Measurements from ENCODE around the gene H1-8. TPM values are rescaled to one million over a fixed set of nuclear protein-coding genes. Genes with fewer than 3 reads are reported as not detected.
"Not testable (repeated sequence)": the region's sequence is repeated elsewhere in the genome, so short reads cannot be mapped to it uniquely, and the experiment has no call there.

H1-8 gene
- total and polyA plus RNA-seq, 2 experiments from 2014 or later, result not detected

DNA sequence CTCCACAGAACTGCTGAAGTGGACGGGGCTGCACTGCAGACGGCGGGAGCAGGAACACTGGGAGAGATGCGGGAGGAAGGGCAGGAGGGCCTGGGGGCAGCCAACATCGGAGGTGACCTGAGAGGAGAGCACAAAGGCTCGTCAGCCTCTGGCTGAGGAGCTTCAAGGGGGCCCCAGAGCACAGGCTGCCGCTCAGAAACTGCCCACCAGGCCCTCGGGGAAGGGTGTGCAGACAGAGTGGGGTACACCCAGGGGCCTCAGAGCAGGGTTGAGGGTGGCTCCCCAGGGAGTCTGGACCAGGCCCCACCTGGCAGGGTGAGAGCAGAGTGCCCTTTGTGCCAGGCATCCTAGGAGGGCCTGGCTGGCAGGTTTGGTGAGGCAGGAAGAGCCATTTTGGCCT, 29.3 kb upstream of the H1-8 start:
- Histone ChIP-seq H3K4me2 (no peak overlapping the region), H3K9me3 (ENCODE audit: low read depth) (no peaks in the 10 kb centered on the region), H3K79me2 (no peaks in the 10 kb centered on the region), H3K27me3 (no peaks in the 10 kb centered on the region), H3K36me3 (replicated peaks; ENCODE audit: insufficient read depth, low read depth) (no peaks in the 10 kb centered on the region), H3K27ac (no peak overlapping the region), H3K4me3 (no peak overlapping the region), H4K20me1 (ENCODE audit: insufficient read depth, poor library complexity, severe bottlenecking) (no peaks in the 10 kb centered on the region), H2AFZ (no peak overlapping the region), H3K9me2 (replicated peaks; ENCODE audit: insufficient read depth) (no peaks in the 10 kb centered on the region), H3K4me1 (ENCODE audit: insufficient read depth) (no peaks in the 10 kb centered on the region)
- TF ChIP-seq EZH2phosphoT487 (IDR thresholded peaks at IDR 0.05; ENCODE audit: low read depth, severe bottlenecking, unreplicated experiment), result no peak
- no peak for TF ChIP-seq EZH2 (IDR thresholded peaks at IDR 0.05; ENCODE audit: borderline replicate concordance)
- TF ChIP-seq, protein P1, sequence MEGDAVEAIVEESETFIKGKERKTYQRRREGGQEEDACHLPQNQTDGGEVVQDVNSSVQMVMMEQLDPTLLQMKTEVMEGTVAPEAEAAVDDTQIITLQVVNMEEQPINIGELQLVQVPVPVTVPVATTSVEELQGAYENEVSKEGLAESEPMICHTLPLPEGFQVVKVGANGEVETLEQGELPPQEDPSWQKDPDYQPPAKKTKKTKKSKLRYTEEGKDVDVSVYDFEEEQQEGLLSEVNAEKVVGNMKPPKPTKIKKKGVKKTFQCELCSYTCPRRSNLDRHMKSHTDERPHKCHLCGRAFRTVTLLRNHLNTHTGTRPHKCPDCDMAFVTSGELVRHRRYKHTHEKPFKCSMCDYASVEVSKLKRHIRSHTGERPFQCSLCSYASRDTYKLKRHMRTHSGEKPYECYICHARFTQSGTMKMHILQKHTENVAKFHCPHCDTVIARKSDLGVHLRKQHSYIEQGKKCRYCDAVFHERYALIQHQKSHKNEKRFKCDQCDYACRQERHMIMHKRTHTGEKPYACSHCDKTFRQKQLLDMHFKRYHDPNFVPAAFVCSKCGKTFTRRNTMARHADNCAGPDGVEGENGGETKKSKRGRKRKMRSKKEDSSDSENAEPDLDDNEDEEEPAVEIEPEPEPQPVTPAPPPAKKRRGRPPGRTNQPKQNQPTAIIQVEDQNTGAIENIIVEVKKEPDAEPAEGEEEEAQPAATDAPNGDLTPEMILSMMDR (IDR thresholded peaks at IDR 0.05; ENCODE audit: poor library complexity), result no peak
- DNase-seq (ENCODE audit: low spot score), result no peak
- 85% methylated on average over 8 of the region's 8 CpGs for WGBS (ENCODE audit: low lambda C conversion rate, missing lambda C conversion rate)

DNA sequence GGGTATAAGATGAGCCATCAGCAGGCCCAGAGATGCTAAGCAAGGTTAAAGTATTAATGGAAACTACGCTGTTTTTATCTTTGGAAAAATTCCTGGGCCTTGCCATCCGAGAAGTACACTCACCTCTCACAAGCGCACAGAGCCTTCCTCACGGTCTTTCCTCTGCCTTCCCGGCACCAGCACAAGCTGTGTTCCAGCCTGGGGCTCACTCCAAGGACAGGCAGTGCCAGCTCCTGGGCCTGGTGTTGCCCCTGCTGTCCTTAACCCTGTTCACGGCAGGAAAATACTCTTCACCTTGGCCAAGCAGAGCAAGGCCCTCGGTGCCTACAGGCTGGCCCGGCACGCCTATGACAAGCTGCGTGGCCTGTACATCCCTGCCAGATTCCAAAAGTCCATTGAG, 28.9 kb upstream of the H1-8 start:
- Histone ChIP-seq H3K4me3 (no peak overlapping the region), H3K27me3 (no peaks in the 10 kb centered on the region), H3K9me2 (replicated peaks; ENCODE audit: insufficient read depth) (no peaks in the 10 kb centered on the region), H2AFZ (no peak overlapping the region), H3K36me3 (replicated peaks; ENCODE audit: insufficient read depth, low read depth) (no peaks in the 10 kb centered on the region), H3K4me2 (no peak overlapping the region), H3K9me3 (ENCODE audit: low read depth) (no peaks in the 10 kb centered on the region), H4K20me1 (ENCODE audit: insufficient read depth, poor library complexity, severe bottlenecking) (no peaks in the 10 kb centered on the region), H3K79me2 (no peaks in the 10 kb centered on the region), H3K27ac (no peak overlapping the region), H3K4me1 (ENCODE audit: insufficient read depth) (no peaks in the 10 kb centered on the region)
- no peak for DNase-seq (ENCODE audit: low spot score)
- TF ChIP-seq EZH2 (IDR thresholded peaks at IDR 0.05; ENCODE audit: borderline replicate concordance) (no peak), EZH2phosphoT487 (IDR thresholded peaks at IDR 0.05; ENCODE audit: low read depth, severe bottlenecking, unreplicated experiment) (no peak)
- TF ChIP-seq, protein P1 (IDR thresholded peaks at IDR 0.05; ENCODE audit: poor library complexity), result no peak
- WGBS (ENCODE audit: low lambda C conversion rate, missing lambda C conversion rate), result 96% methylated on average over 10 of the region's 10 CpGs

DNA sequence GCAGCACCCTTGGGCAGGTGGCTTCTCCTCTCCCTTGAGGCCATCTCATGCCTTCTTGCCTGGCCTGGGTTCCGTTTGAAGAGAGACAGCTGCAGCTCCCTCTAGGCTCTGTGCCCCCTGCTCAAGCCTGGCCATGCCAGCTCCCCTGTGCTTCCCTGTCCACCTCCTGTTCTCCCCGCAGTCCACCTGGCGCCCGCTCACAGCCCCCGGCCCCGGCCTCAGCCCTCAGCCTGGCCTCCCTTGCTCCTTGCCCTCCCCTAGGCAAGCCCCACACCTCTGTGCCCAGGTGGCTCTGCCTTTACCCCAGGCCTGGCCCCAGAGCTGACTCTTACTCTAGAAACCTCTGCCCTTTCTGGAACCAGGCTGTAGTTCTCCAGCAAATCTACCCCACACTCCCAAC, 28.4 kb upstream of the H1-8 start:
- WGBS (ENCODE audit: low lambda C conversion rate, missing lambda C conversion rate), result 93% methylated on average over 1 of the region's 6 CpGs
- no peaks in the 10 kb centered on the region for H3K36me3 ChIP-seq (replicated peaks; ENCODE audit: insufficient read depth, low read depth)
- TF ChIP-seq EZH2phosphoT487 (IDR thresholded peaks at IDR 0.05; ENCODE audit: low read depth, severe bottlenecking, unreplicated experiment) (no peak), EZH2 (IDR thresholded peaks at IDR 0.05; ENCODE audit: borderline replicate concordance) (no peak)
- TF ChIP-seq, protein P1 (IDR thresholded peaks at IDR 0.05; ENCODE audit: poor library complexity), result no peak
- no peaks in the 10 kb centered on the region for H3K9me2 ChIP-seq (replicated peaks; ENCODE audit: insufficient read depth)
- DNase-seq (ENCODE audit: low spot score), result no peak
- H2AFZ ChIP-seq, result no peak overlapping the region
- H4K20me1 ChIP-seq (ENCODE audit: insufficient read depth, poor library complexity, severe bottlenecking), result no peaks in the 10 kb centered on the region
- H3K9me3 ChIP-seq (ENCODE audit: low read depth), result no peaks in the 10 kb centered on the region
- H3K79me2 ChIP-seq, result no peaks in the 10 kb centered on the region
- H3K4me1 ChIP-seq (ENCODE audit: insufficient read depth), result no peaks in the 10 kb centered on the region
- no peak overlapping the region for H3K4me3 ChIP-seq
- H3K27me3 ChIP-seq, result no peaks in the 10 kb centered on the region
- H3K27ac ChIP-seq, result no peak overlapping the region
- no peak overlapping the region for H3K4me2 ChIP-seq

DNA sequence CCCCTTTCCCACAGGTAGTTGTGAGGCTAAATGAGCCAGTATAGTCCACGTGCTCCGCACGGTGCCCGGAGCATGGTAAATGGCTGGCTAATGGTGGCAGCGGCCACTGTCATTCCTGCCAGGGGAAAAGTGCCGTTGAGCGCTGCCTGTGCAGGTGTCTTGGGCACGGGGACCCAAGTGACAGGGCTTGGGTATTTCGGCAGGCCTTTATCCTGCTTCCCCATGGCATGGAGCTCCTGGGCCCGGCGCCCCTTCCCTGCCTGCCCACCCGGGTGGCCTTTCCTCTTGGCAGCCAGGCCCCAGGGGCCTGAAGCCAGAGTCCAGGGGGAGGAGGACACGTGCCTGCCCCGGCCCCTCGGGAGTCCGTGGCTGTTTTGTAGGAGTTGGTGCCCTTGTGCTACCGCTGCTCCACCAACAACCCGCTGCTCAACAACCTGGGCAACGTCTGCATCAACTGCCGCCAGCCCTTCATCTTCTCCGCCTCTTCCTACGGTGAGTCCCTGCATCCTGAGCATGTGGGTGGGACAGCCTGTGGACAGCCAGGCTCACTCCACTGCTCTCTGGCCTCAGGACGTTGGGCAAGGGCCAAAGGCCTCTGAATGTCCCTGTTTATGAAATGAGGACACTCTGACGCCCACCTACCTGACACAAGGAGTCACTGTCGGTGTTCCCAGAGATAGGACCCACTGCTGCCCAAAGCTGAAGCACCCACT, 27.7 kb upstream of the H1-8 start:
- WGBS (ENCODE audit: low lambda C conversion rate, missing lambda C conversion rate), result 89% methylated on average over 16 of the region's 25 CpGs
- not testable (repeated sequence) for H3K4me1 ChIP-seq (ENCODE audit: insufficient read depth); H3K9me3 ChIP-seq (ENCODE audit: low read depth); H4K20me1 ChIP-seq (ENCODE audit: insufficient read depth, poor library complexity, severe bottlenecking); H3K36me3 ChIP-seq (replicated peaks; ENCODE audit: insufficient read depth, low read depth); H3K9me2 ChIP-seq (replicated peaks; ENCODE audit: insufficient read depth); H3K27me3 ChIP-seq; H3K79me2 ChIP-seq; H2AFZ ChIP-seq; DNase-seq (ENCODE audit: low spot score); H3K4me3 ChIP-seq; H3K27ac ChIP-seq; H3K4me2 ChIP-seq

DNA sequence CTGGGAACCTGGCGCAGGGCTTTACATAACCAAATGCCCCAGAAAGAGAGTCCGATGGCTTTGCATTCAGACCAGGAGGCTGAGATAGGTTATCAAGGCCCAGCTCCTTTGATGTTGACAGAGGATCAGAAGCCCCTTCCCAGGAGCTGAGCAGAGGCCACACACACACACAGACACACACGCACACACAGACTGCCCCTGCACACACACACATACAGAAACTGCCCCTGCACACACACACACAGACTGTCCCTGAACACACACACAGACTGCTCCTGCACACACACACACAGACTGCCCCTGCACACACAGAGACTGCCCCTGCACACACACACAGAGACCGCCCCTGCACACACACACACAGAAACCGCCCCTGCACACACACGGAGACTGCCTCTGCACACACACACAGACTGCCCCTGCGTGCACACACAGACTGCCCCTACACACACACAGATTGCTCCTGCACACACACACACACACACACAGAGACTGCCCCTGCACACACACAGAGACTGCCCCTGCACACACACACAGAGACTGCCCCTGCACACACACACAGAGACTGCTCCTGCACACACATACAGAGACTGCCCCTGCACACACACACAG, 27.0 kb upstream of the H1-8 start:
- not testable (repeated sequence) for H3K4me3 ChIP-seq; H3K27ac ChIP-seq; DNase-seq (ENCODE audit: low spot score); H3K9me3 ChIP-seq (ENCODE audit: low read depth); H4K20me1 ChIP-seq (ENCODE audit: insufficient read depth, poor library complexity, severe bottlenecking); H3K36me3 ChIP-seq (replicated peaks; ENCODE audit: insufficient read depth, low read depth); H2AFZ ChIP-seq; H3K9me2 ChIP-seq (replicated peaks; ENCODE audit: insufficient read depth); H3K4me2 ChIP-seq; H3K27me3 ChIP-seq; H3K4me1 ChIP-seq (ENCODE audit: insufficient read depth); H3K79me2 ChIP-seq
- 83% methylated on average over 5 of the region's 7 CpGs for WGBS (ENCODE audit: low lambda C conversion rate, missing lambda C conversion rate)

Measured in hepatocyte (in vitro differentiated cells).